Activated T-cell treated with anti-CD3 and anti-CD28 coated beads for 1 hour (primary cell): ENCODE results near the gene NQO1.
"Not testable (repeated sequence)": the region's sequence is repeated elsewhere in the genome, so short reads cannot be mapped to it uniquely, and the experiment has no call there.

ENCODE experiments used
- DNase-seq: peaks from one replicate; pipeline ENCODE4 v3.0.0-alpha.2; 2020; ENCODE audit warnings: low read depth

NQO1 gene

DNA sequence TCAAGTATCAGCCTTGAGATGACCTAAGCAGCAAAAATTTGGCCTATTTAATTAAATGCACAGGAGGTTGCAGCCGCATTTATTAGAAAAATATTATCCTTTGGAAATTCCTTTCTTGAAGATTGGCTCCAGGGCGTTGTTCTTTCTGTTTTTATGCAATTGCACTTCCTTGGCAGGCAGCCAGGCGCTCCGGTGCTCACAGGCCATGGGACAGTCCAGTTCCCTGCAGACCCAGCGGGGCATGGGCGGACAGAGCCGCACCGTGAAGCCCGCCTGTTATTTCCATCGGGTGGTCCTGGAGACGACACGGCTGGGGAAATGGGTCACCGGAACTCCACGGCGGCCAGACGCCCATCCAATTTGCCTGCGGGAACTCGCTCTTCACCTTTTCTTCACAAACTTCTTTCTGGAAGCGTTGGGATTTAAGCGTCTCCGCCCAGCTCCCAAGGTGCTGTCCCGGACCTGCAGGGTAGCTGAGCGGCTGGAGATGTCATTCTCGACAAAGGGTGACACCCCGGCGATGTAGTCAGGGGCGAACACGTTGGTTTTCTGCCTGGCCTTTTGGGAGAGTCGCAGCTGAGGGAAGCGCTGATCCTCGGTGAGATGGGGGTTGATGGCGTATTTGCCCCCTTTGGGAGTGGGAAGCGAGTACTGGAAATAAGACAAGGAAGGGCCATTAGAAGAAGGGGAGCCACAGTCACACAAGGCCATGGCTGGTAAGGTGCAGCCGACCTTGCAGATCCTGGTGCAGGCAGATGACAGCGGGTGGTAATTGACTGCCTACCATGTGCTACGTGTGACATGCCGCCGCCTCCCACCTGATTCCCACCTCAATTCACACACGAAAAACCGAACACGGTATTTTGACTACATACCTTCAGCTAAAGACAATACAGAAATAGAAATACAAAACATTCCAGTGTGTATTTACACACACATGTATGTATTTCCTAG, 15.9 kb upstream of the NQO1 start:
- DNase-seq: no peak

DNA sequence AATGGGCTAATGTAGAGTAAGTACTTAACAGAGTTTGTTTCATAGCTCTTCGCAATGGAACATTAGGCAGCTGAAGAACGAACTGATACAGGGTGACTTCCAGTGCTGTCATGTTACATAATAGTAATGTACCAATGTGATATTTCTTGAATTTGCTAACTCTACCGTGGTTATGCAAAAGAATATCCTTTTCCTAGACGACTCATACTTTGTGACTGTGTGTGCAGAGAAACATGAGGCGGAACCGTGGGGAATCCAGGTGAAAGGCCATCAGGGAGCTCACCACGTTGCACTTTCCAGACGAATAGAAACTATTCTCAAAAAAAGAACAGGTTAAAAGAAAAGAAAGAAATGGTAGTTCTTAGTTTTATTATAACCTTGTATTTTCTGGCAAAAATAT, 15.2 kb upstream of the NQO1 start:
- no peak for DNase-seq

DNA sequence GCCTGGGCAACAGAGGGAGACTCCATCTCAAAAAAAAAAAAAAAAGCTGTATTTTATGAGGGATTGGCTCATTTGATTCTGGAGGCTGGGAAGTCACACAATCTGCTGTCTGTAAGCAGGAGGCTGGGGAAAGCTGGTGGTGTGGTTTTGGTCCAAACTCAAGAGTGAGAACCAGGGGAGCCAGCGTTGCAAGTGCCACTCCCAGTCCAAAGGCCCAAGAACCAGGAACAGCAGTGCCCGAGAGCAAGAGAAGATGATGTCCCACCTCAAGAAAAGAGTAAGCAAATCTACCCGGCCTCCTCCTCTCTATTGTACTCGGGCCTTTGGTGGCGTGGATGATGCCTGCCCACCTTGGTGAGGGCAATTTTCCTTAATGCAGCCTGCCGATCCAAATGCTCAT, 5.7 kb upstream of the NQO1 start:
- no peak for DNase-seq

DNA sequence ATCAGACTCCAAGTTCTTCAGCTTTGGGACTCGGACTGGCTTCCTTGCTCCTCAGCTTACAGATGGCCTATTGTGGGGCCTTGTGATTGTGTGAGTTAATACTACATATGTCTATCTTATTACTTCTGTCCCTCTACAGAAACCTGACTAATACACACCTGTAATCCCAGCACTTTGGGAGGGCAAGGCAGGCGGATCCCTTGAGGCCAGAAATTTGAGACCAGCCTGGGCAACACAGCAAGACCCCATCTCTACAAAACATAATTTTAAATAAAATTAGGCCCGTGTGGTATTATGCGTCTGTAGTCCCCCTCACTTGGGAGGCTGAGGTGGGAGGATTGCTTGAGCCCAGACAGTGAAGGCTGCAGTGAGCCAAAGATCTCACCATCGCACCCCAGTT, 4.9 kb upstream of the NQO1 start:
- not testable (repeated sequence) for DNase-seq

DNA sequence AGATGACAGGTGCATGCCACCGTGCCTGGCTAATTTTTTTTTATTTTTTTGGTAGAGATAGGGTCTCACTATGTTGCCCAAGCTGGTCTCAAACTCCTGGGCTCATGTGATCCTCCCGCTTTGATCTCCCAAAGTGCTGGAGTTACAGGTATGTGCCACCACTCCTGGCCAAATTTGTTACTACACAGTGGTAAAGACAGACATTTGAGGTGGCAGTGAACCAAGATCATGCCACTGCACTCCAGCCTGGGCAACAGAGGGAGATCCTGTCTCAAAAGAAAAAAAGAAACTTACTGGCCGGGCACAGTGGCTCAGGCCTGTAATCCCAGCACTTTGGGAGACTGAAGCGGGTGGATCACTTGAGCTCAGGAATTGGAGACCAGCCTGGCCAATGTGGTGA, 2.7 kb upstream of the NQO1 start:
- DNase-seq: not testable (repeated sequence)

DNA sequence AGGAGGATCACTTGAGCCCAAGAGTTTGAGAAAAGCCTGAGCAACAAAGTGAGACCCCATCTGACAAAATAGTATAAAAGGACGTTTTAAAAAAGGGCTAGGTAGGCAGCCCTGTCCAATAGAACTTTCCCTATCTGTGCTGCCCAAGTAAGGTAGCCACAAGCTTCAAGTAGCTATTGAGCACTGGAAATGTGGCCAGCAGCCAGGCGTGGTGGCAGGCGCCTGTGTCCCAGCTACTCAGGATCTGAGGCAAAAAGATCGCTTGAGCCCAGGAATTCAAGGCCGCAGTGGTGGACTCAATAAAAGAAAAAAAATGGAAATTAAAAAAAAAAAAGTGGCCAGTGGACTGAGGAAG, 1.5 kb upstream of the NQO1 start:
- DNase-seq: no peak

DNA sequence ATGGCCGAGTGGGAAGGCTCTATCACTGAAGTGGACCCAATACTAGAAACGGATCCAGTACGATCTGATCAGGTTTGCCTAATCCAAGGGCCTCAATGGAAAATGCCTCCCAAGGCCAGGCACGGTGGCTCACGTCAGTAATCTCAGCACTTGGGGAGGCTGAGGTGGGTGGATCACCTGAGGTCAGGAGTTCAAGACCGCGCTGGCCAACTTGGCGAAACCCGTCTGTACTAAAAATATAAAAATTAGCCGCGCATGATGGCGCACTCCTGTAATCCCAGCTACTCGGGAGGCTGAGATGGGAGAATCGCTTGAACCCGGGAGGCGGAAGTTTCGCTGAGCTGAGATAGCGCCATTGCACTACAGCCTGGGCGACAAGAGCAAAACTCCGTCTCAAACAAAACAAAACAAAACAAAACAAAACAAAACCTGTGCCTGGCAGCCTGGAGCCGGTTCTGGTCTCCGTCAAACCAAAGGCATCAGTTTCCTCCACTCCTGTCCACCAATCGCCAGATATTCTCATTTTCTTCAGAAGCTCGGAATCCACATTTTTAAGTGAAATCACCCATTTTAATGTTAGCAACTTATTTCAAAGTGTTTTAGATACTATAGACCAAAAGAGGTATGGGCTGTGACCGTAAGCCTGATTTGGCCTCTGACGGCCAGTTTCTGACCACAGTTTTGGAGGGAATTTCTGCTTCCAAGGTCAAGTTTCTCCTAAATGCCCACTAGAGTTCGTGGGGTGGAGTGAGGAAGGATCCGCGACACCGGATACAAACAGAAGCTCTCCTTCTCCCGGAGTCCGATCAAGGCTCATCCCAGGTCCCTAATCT, 664 bp downstream of the NQO1 start:
- no peak for DNase-seq

DNA sequence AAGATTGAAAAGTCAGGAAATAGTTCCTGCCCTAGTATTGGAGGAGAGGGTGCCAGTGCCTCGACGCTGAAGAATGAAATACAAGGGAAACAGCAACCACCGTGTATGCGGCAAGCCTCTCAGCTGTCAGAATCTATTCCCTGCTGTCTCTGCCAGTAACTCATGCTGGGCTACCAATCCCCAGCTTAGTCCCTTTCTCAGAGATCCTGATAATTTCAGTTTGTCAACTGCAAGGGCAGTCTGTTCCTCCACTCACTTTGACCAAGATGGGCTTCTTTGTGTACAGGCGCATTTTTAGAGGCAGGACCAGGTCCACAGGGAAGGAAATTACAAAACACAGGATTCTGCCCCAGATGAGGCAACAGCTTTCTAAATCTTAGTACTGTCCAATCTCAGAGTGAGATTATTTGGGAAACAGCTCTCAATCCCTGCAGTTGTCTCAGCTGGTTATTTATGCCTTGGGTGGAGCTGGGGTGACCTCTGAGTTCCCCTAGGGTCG, 1.3 kb downstream of the NQO1 start:
- no peak for DNase-seq

DNA sequence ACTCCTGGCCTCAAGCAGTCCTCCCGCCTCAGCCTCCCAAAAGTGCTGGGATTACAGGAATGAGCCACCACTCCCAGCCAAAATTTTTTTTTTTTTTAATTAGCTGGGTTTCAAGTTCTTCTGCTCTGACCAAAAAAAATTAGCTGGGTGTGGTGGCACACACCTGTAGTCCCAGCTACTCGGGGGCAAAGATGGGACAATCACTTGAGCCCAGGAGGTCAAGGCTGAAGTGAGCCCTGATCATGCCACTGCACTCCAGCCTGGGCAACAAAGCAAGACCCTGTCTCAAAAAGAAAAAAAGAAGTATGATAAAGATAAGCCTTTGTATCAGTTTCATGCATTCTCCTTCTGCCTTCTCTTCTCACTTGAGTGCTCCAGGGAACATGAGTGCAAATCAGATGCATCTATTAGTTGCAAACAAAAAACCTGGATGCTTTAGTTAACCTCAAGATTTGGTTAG, 1.9 kb downstream of the NQO1 start:
- DNase-seq: no peak

DNA sequence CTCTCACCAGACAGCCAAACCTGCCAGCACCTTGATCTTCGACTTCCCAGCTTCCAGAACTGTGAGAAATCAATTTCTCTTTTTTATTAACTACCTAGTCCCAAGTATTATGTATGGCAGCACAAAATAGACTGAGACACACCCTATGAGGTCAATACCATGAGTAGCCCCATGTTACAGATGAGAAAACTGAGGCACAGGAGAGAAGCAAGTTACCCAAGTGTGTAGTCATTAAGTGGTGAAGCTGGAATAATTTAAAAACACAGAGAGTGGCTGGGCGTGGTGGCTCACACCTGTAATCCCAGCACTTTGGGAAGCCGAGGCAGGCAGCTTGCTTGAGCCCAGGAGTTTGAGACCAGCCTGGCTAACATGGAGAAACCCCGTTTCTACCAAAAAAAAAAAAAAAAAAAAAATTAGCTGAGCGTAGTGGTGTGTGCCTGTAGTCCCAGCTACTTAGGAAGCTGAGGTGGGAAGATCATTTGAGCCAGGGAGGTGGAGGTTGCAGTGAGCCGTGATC, 4.9 kb downstream of the NQO1 start:
- DNase-seq: no peak

DNA sequence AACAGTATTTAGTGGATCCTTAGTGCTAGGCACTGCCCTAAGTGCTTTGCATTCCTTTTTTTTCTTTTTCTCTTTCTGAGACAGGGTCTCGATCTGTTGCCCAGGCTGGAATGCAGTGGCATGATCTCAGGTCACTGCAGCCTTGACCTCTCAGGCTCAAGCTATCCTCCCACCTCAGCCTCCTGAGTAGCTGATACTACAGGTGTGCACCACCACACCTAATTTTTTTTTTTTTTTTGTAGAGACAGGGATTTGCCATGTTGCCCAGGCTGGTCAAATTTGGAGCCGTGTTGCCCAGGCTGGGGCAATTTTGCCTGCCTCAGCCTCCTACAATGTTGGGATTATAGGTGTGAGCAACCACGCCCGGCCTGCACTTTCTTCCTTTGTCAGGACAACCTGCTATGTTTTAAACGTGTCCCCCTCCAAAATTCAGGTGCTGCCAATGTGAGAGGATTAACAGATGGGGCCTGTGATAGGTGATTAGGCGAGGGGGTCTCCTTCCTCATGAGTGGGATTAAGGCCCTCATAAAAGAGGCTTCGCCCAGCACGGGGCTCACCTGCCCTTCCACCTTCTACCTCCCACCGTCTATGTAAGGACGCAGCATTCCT, 5.4 kb downstream of the NQO1 start:
- no peak for DNase-seq

DNA sequence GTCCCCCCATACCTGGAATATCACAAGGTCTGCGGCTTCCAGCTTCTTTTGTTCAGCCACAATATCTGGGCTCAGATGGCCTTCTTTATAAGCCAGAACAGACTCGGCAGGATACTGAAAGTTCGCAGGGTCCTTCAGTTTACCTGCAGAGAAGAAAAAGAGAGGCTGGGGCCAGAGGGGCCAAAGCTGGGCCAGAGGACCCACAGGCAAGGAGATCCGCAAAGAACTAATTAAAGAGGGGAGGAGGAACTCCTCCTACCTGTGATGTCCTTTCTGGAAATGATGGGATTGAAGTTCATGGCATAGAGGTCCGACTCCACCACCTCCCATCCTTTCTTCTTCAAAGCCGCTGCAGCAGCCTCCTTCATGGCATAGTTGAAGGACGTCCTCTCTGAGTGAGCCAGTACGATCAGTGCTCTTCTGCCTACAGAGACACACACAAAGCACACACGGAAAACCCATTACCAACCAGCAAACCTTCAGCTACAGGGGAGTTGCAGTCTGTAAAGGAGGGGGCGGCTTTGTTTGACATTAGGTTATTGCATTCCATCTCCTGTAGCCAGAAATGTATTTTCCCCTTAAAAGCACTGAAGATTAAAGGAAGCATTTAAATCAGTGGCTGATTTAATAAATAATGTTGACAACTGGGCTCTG, 8.1 kb downstream of the NQO1 start:
- no peak for DNase-seq

DNA sequence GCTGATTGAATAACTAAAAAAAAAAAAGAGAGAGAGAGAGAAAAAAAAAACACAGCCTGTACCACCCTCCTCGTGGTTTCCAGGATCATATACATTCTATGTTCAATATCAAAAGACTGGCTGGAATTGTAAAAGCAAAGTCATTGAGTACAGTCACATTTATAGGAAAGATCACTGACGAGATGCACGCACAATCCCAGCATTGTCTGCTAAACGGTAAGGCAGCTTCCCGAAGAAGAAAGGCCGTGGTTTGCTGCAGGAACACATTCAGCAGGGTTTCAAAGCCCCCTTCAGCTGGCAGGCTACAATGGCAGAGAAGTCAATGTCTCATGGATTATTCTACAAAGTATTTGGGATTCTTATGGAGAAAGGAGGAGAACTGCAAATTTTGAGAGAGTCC, 9.3 kb downstream of the NQO1 start:
- DNase-seq: no peak

DNA sequence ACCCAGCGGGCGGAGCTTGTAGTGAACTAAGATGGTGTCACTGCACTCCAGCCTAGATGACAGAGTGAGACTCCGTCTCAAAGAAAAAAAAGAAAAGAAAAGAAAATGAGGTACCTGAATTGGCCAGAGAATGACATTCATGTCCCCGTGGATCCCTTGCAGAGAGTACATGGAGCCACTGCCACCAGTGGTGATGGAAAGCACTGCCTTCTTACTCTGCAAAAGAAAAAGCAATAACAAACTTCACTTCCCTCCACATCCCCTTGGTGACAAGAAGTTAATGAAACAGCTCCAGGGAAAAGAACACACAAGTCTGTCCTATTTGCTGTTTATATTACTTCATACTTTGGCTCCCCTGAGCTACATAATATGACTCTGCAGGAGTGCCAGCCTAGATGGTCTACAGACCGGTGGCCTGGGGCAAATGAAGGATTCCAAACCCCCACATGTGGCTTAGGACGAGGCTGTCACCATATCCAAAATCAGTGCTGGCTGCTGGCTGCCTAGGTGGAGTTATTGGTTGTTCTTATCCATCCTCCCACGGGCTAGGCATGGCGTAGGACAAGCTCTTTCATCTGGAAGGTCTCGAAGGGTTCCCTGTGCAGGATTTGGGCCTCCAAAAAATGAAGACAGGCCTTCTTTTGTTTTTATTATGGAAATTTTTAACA, 13.3 kb downstream of the NQO1 start:
- no peak for DNase-seq

DNA sequence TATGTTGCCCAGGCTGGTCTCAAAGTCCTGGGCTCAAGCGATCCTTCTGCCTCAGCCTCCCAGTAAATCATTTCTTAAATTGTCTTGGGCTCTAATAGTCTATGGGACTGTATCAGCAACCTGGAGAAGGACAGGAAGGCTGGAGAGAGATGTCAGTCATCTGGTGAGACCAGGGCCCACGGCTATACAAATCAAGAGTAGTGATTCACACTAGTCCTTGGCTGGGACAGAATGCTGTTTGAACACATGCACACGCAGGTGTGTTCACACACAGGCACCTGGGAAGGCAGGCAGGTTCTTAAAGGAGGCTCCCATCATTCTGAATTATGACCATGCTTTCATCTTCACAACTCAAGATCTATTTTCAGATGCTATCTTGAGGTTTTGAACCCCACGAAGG, 14.1 kb downstream of the NQO1 start:
- DNase-seq: no peak

DNA sequence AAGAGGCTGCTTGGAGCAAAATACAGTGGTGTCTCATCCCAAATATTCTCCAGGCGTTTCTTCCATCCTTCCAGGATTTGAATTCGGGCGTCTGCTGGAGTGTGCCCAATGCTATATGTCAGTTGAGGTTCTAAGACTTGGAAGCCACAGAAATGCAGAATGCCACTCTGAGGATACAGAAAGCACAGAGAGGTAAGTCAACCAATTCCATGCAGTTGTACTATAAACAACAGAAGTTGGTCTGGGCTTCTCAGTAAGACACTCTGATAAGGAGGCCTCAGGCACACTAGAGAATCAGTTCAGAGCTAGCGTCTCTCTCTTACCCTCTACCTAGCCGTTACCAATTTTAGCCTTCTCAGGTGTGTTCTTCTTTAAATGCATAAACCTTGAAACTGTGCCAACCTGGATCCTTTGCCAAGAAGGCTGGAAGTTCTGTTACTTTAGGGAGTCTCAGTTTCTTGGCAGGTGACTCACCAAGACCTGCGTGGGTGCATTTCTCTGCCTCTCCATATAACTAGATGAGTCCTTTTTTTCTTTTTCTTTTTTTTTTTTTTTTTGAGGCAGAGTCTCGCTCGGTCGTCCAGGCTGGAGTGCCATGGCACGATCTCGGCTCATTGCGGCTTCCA, 15.1 kb downstream of the NQO1 start:
- no peak for DNase-seq

DNA sequence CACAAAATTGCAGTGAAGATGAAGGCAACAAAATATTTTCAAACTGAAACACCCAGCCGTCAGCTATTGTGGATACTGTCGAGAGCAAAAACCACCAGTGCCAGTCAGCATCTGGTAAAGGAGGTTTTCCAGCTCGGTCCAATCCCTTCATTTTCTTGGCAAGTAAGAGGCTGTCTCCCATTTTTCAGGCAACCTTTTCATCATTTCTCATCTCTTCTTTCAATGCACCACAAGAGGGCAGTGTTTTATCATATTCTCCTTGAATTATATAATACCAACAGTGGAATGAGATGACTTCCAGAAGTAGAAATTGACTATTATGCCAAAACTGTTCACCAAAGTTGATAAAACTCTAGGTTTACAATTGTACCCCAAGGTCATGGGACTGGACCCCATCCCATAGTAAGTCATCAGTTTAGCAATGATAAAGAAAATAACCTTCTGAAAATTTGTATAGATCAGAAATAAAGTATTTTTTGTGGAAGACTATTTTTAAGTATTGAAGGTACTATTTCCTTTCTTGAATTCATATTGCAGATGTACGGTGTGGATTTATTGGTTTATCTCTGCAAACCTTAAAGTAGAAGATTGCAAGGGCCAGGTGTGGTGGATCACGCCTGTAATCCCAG, 16.8 kb downstream of the NQO1 start:
- no peak for DNase-seq

DNA sequence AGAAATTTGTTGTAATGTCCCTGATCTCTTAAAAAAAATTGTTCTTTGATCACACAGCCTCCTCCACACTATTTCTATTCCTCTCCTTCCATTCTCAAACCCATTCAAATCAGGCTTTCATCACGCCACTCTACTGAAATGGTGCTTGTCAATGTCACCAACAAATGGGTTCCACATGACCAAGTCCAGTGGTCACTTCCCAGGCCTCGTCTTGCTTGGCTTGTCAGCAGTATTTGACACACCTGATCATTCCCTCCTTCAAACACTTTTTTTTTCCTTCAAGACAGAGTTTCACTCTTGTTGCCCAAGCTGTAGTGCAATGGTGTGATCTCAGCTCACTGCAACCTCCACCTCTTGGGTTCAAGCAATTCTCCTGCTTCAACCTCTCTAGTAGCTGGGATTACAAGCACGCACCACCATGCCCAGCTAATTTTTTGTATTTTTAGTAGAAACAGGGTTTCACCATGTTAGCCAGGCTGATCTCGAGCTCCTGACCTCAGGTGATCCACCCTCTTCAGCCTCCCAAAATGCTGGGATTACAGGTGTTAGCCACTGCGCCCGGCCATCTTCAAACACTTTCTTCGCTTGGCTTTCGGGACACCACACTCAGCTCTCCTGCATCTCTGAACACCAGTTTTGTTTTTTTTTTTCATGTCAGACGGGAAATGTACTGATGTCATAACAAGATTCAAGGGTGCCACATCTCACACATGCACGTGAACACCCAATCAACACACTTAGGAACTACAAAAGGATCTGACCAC, 18.3 kb downstream of the NQO1 start:
- DNase-seq: no peak

DNA sequence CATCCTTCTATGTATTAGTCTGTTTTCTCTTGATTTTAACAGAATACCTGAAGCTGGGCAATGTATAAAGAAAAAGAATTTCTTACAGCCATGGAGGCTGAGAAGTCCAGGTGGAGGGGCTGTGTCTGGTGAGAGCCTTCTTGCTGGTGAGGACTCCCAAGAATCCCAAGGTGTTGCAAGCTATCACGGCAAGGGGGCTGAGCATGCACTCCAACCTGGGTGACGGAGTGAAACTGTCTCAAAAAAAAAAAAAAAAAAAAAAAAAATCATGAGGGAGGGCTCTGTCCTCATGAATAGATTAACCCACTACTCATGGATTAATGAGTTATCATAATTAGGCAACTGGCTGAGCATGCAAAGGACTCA, 19.4 kb downstream of the NQO1 start:
- no peak for DNase-seq
